EL (cell line): Measurements from ENCODE around the gene TROAP.
"Not testable (repeated sequence)": the region's sequence is repeated elsewhere in the genome, so short reads cannot be mapped to it uniquely, and the experiment has no call there.

Source experiments
- DNase-seq: peaks from one replicate; pipeline ENCODE4 v3.0.0-alpha.2; 2016

TROAP gene

GRCh38 chr12:49369411-49370145 lies 46.5 kb downstream of the TROAP start:
- DNase-seq = peak; percentile 53

- DNase-seq = no peak
Measured at GRCh38 chr12:49370539-49370938, 47.5 kb downstream of the TROAP start.

GRCh38 chr12:49375406-49375805 lies 52.4 kb downstream of the TROAP start:
- no peak for DNase-seq

- DNase-seq = no peak
Measured at GRCh38 chr12:49377386-49377785, 54.3 kb downstream of the TROAP start.

- DNase-seq = not testable (repeated sequence)
Measured at GRCh38 chr12:49380184-49380583, 57.1 kb downstream of the TROAP start.
